KOPT-K1 (cell line): ENCODE data around the gene CD300H.

Source experiments
- H3K27ac ChIP-seq: fragments of 200-600 bp; sonication (generic); 2 replicates; pipeline ENCODE4 v1.5.1; 2016; ENCODE audit warnings: antibody characterized with exemption, mild to moderate bottlenecking, low read depth, low read length; ENCODE audit not compliant: poor library complexity, severe bottlenecking
- H3K36me3 ChIP-seq: fragments of 200-600 bp; sonication (generic); 2 replicates; pipeline ENCODE4 v1.5.1; 2017; ENCODE audit warnings: antibody characterized with exemption, mild to moderate bottlenecking, low read length, moderate library complexity; ENCODE audit not compliant: insufficient read depth
- H3K9me3 ChIP-seq: fragments of 200-600 bp; sonication (generic); 2 replicates; pipeline ENCODE4 v1.5.1; 2017; ENCODE audit warnings: antibody characterized with exemption, low read length, mild to moderate bottlenecking; ENCODE audit not compliant: insufficient read depth, poor library complexity, severe bottlenecking

The CD300H gene

DNA sequence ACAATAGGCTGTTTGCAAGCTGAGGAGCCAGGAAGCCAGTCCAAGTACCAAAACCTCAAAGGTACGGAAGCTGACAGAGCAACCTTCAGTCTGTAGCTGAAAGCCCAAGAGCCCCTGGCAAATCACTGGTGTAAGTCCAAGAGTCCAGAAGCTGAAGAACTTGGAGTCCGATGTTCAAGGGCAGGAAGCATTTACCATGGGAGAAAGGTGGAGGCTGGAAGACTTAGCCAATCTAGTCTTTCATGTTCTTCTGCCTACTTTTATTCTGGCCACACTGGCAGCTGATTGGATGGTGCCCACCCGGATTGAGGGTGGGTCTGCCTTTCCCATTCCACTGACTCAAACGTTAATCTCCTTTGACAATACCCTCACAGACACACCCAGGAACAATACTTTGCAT lies 51.4 kb downstream of the CD300H start:
- Histone ChIP-seq H3K36me3 (no peaks in the 10 kb centered on the region), H3K27ac (no peak overlapping the region), H3K9me3 (peaks cover 31% of the 10 kb centered on the region)

DNA sequence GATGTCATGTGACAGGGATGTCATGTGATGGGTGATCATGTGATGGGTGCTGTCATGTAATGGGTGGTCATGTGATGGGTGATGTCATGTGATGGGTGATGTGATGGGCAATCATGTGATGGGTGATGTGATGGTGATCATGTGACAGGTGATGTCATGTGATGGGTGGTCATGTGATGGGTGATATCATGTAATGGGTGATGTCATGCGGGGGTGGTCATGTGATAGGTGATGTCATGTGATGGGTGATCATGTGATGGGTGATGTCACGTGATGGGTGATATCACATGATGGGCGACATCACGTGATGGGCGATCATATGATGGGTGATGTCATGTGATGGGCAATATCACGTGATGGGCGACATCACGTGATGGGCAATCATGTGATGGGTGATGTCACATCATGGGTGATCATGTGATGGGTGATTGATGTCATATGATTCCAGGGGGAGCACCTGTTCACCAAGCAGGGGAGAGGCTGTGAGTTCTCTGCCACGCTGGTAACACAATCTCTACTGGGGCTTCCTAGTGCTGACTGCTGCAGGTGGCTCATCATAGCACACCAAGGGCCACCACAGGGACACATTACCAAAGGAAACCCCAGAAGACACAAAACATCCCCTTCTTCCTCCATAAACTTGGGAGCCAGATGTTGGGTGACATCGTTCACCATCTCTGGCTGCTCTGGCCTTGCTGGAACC lies 52.5 kb downstream of the CD300H start:
- no peak overlapping the region for H3K27ac ChIP-seq
- peaks cover 31% of the 10 kb centered on the region for H3K9me3 ChIP-seq
- no peaks in the 10 kb centered on the region for H3K36me3 ChIP-seq

DNA sequence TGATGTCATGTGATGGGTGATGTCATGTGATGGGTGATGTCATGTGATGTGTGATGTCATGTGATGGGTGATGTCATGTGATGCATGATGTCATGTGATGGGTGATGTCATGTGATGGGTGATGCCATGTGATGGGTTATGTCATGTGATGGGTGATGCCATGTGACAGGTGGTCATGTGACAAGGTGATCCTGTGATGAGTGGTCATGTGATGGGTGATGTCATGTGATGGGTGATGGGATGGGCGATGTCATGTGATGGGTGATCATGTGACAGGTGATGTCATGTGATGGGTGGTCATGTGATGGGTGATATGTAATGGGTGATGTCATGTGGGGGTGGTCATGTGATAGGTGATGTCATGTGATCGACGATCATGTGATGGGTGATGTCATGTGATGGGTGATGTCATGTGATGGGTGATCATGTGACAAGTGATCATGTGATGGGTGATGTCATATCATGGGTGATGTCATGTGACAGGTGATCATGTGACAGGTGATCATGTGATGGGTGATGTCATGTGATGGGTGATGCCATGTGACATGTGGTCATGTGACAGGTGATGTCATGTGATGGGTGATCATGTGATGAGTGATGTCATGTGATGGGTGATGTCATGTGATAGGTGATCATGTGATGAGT lies 53.2 kb downstream of the CD300H start:
- Histone ChIP-seq H3K9me3 (peaks cover 31% of the 10 kb centered on the region), H3K27ac (no peak overlapping the region), H3K36me3 (no peaks in the 10 kb centered on the region)

DNA sequence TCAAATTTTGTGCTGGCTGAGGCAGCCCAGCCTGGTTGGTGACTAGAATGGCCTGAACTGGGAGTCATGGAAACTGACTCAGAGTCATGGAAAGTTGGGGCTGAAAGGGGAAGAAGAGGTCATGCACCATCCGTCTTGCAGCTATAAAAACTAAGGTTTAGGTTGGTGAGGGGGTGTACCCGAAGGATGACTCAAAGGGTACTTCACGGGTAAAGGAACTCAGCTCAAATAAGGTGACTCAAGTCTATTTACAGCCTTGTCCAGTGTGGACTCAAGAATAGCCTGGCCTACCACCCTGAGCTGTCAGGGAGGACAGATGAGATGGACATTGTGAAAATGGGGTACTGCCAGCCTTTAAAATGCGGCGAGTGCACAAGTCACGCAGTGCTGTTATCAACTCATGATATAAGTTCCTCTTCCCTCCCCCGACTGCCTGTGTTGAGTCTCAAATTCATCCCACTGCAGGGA lies 54.7 kb downstream of the CD300H start:
- no peak overlapping the region for H3K27ac ChIP-seq
- H3K36me3 ChIP-seq, result no peaks in the 10 kb centered on the region
- peaks cover 23% of the 10 kb centered on the region for H3K9me3 ChIP-seq

DNA sequence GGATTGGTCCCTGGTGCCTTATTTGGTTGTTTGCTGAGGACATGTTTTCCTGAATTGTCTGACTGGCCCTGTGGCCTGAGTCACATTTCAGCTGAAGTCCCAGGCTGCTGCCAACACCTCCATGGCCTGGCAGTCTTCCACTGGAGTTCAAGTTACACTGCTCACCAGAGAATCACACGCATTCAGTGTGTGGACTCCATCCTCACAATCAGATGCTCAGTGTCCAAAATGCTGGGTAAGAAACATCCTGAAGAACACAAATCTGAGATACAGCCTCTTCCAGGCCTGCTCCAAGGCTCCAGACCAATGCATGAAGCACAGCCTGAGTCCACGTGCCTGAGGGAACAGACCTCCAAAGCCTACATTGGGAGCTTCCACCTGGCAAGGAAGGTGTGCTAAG lies 55.3 kb downstream of the CD300H start:
- Histone ChIP-seq H3K36me3 (no peaks in the 10 kb centered on the region), H3K9me3 (peaks cover 23% of the 10 kb centered on the region), H3K27ac (no peak overlapping the region)
